ENCODE results near the gene GAS6.
"Not testable (repeated sequence)": the region's sequence is repeated elsewhere in the genome, so short reads cannot be mapped to it uniquely, and the experiment has no call there.

The GAS6 gene

GRCh38 chr13:113867913-113868312 is 4.0 kb upstream of the GAS6 start:
- not testable (repeated sequence) for DNase-seq

- no peak for DNase-seq
These were observed 1.6 kb upstream of the GAS6 start for GRCh38 chr13:113865427-113865826.

- no peak for DNase-seq
These were observed 506 bp upstream of the GAS6 start for GRCh38 chr13:113864273-113864890.

GRCh38 chr13:113862931-113863523 is 849 bp downstream of the GAS6 start:
- DNase-seq: no peak

GRCh38 chr13:113862191-113862930 is 1.5 kb downstream of the GAS6 start:
- no peak for DNase-seq

GRCh38 chr13:113861433-113862030 is 2.3 kb downstream of the GAS6 start:
- no peak for DNase-seq

GRCh38 chr13:113860665-113861432 is 3.0 kb downstream of the GAS6 start:
- no peak for DNase-seq

- no peak for DNase-seq
These were observed 3.7 kb downstream of the GAS6 start for GRCh38 chr13:113860051-113860664.

GRCh38 chr13:113859311-113860050 is 4.4 kb downstream of the GAS6 start:
- DNase-seq: no peak

GRCh38 chr13:113857531-113858195 is 6.2 kb downstream of the GAS6 start:
- no peak for DNase-seq

GRCh38 chr13:113856716-113857065 is 7.2 kb downstream of the GAS6 start:
- no peak for DNase-seq

GRCh38 chr13:113855931-113856715 is 7.8 kb downstream of the GAS6 start:
- DNase-seq: no peak

GRCh38 chr13:113855012-113855921 is 8.6 kb downstream of the GAS6 start:
- DNase-seq: no peak

- no peak for DNase-seq
These were observed 9.5 kb downstream of the GAS6 start for GRCh38 chr13:113854238-113855011.

GRCh38 chr13:113853518-113854237 is 10.2 kb downstream of the GAS6 start:
- no peak for DNase-seq

- DNase-seq: no peak
These were observed 11.0 kb downstream of the GAS6 start for GRCh38 chr13:113852536-113853517.

All from effector CD8-positive, alpha-beta T cell (primary cell).